HG03439 (cell line): ENCODE measurements around the gene PPP1R9A.

ENCODE experiments used
- ATAC-seq: cut with Tn5 transposase; IDR thresholded peaks from one replicate; pipeline ENCODE4 v1.9.1; 2021; ENCODE audit warnings: mild to moderate bottlenecking, moderate library complexity; ENCODE audit not compliant: unreplicated experiment

Gene PPP1R9A

GRCh38 chr7:94908323-94909178 lies 1.2 kb downstream of the PPP1R9A start:
- no peak for ATAC-seq

GRCh38 chr7:94909179-94909466 lies 1.7 kb downstream of the PPP1R9A start:
- ATAC-seq: no peak

GRCh38 chr7:94912085-94912484 lies 4.7 kb downstream of the PPP1R9A start:
- no peak for ATAC-seq

- ATAC-seq: no peak
These were observed 6.0 kb downstream of the PPP1R9A start for GRCh38 chr7:94913391-94913790.

GRCh38 chr7:94921911-94922310 lies 14.5 kb downstream of the PPP1R9A start:
- no peak for ATAC-seq

- no peak for ATAC-seq
These were observed 15.1 kb downstream of the PPP1R9A start for GRCh38 chr7:94922457-94922856.

- no peak for ATAC-seq
These were observed 16.0 kb downstream of the PPP1R9A start for GRCh38 chr7:94923412-94923811.

GRCh38 chr7:94928168-94928707 lies 20.8 kb downstream of the PPP1R9A start:
- ATAC-seq: no peak

- no peak for ATAC-seq
These were observed 26.0 kb downstream of the PPP1R9A start for GRCh38 chr7:94933256-94933990.

- ATAC-seq: no peak
These were observed 32.0 kb downstream of the PPP1R9A start for GRCh38 chr7:94939395-94939794.

- ATAC-seq: no peak
These were observed 32.8 kb downstream of the PPP1R9A start for GRCh38 chr7:94940241-94940640.

- ATAC-seq: no peak
These were observed 34.6 kb downstream of the PPP1R9A start for GRCh38 chr7:94941844-94942632.

GRCh38 chr7:94943134-94943533 lies 35.7 kb downstream of the PPP1R9A start:
- no peak for ATAC-seq

- ATAC-seq: no peak
These were observed 42.1 kb downstream of the PPP1R9A start for GRCh38 chr7:94949532-94949931.

- no peak for ATAC-seq
These were observed 48.4 kb downstream of the PPP1R9A start for GRCh38 chr7:94955807-94956206.

GRCh38 chr7:94957061-94957460 lies 49.7 kb downstream of the PPP1R9A start:
- ATAC-seq: no peak

- ATAC-seq: no peak
These were observed 55.3 kb downstream of the PPP1R9A start for GRCh38 chr7:94962661-94963060.

- no peak for ATAC-seq
These were observed 62.2 kb downstream of the PPP1R9A start for GRCh38 chr7:94969434-94970084.

- ATAC-seq: no peak
These were observed 62.7 kb downstream of the PPP1R9A start for GRCh38 chr7:94970085-94970576.

GRCh38 chr7:94971051-94971867 lies 63.9 kb downstream of the PPP1R9A start:
- no peak for ATAC-seq
